Stimulated activated CD4-positive, alpha-beta T cell treated with anti-CD3 and anti-CD28 coated beads, Interleukin-1b, Interleukin-23, amount 100 ng/mL, for 48 hours (primary cell): ENCODE data around the gene RAB20.
A peak's percentile ranks its signal among the peaks of the same experiment; 100 is the strongest.
"Not testable (repeated sequence)": the region's sequence is repeated elsewhere in the genome, so short reads cannot be mapped to it uniquely, and the experiment has no call there.

ENCODE experiments used
- DNase-seq: peaks from one replicate; pipeline ENCODE4 v3.0.0-alpha.2; 2020

Gene RAB20

DNA sequence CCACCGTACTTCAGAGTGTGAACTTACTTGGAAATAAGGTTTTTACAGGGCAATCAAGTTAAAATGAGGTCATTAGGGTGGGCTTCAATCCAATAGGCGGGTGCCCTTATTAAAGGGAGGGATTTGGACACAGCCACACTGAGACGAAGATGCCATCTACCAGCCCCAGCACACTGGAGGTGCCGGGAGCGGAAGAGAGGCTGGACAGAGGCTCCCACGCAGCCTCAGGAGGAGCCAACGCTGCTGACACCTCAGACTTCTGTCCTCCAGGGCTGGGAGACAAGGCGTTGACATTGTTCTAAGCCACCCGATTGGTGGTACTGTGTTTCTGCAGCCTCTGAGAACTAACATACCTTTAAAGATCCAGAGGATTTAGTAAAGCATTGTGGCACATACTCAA, 12.6 kb upstream of the RAB20 start:
- no peak for DNase-seq

- DNase-seq: no peak
Measured at GRCh38 chr13:110572778-110573118, 11.2 kb upstream of the RAB20 start.

GRCh38 chr13:110571896-110572777, 10.6 kb upstream of the RAB20 start:
- DNase-seq: no peak

DNA sequence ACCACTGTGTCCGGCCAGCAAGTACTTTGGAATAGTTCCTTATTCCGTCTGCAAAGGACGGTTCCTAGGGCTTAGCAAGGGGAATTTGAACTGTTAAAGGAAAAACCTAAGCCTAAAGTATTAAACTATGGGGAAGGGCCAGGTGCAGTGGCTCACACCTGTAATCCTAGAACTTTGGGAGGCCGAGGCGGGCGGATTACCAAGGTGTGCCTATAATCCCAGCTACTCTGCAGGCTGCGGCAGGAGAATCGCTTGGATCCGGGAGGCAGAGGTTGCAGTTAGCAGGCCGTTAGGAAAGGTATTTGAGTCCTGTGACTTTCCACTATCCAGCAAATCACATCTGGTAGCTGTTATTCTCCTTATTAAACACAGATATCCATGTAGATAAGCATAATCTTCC, 9.4 kb upstream of the RAB20 start:
- no peak for DNase-seq

DNA sequence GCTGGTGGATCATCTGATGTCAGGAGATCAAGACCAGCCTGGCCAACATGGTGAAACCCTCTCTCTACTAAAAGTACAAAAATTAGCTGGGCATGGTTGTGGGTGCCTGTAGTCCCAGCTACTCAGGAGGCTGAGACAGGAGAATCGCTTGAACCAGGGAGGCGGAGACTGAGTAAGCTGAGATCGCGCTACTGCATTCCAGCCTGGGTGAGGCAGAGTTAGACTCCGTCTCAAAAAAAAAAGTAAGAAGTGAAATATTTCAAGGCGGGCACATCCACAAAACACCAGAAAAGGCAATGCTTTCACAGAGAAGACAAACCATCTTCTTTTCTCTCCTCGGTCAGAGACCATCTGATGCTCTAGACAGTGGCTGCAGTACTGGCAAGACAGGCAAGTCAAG, 8.4 kb upstream of the RAB20 start:
- DNase-seq: not testable (repeated sequence)

GRCh38 chr13:110568612-110569011, 7.1 kb upstream of the RAB20 start:
- DNase-seq: no peak

DNA sequence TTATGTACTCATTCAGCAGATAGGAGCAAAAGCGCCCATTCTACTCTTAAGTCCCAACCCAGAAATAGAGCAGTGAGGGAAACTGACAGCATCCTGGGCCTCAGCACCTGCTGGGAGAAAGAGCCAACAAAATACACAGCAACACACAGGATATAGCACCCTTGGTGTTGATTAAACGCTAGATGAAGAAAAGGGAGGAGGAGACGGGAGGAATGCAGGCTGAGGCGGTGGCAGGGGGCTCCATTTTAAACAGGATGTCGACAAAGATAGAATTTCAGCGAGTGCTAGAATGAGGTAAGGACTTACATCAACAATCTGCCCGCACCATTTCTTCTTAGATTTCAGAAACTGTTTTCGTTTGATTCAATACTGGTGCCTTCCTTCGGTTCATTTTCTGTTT, 4.6 kb upstream of the RAB20 start:
- no peak for DNase-seq

GRCh38 chr13:110565296-110565695, 3.8 kb upstream of the RAB20 start:
- no peak for DNase-seq

GRCh38 chr13:110564472-110564985, 3.0 kb upstream of the RAB20 start:
- DNase-seq: no peak

DNA sequence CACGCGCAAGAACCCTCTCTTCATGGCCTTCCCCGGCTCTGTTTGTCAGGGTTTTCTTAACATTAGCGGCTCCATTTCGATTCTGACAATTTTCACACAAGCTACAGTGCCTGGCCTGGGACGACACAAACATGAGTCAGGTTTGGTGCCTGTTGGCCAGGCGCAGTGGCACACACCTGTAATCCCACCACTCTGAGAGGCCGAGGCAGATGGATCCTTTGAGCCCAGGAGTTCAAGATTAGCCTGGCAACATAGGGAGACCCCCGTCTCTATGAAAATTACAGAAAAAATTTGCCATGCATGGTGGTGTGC, 1.9 kb upstream of the RAB20 start:
- no peak for DNase-seq

GRCh38 chr13:110562696-110563462, 1.4 kb upstream of the RAB20 start:
- no peak for DNase-seq

DNA sequence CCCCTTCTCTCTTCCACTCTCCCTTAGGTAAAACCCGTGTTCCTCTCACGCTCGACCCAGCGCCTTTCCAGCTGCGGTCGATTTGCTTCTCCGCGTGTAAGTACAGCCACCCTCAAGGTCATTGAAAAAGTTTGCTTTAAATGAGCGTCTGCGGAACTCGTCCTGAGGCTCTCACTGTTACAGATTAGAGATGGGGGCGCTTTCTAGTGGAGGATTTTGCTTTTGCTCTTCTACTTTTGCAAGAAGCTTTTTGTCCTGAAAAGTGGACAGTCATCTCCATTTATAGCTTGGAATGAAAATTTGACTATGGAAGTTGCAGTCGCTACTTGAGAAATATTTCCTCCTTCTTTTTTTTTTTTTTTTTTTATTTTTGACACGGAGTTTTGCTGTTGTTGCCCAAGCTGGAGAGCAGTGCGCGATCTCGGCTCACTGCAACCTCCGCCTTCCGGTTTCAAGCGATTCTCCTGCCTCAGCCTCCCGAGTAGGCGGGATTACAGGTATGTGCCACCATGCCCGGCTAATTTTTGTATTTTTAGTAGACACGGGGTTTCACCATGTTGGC, 595 bp upstream of the RAB20 start:
- peak; percentile 9 for DNase-seq

DNA sequence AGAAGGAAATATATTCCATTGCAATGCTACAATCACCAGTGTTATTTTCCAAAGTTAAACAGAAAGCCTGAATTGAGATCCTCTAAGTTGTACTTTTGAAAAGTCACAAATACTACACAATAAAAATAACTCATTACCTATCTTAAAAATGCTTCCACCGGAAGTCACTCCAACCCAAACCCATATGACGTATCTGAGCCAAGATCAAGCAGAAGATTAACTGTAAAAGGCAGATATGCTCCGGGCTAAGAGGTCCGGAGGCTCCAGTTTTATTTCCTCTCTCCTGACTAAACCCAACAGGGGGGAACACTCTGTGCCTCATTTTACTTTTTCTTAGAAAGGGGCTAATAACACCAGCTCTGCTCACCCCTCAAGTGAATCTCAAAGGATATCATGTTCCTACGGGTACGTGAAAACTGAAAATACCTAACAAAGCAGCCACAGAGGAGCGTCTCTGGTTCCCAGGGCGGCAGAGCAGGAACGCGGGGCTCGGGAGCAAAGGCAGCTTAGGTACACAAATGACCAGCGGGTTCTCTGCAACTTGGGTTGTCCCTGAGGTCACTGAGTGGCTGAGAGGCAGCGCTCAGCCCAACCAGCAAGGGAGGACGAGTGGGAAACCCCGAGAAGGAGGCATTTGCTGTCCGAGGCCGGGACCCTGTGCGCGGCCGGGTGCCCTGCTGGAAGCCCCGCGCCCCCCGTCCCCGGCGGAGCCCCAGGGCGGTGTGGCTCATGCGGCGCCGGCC, 750 bp downstream of the RAB20 start:
- no peak for DNase-seq

DNA sequence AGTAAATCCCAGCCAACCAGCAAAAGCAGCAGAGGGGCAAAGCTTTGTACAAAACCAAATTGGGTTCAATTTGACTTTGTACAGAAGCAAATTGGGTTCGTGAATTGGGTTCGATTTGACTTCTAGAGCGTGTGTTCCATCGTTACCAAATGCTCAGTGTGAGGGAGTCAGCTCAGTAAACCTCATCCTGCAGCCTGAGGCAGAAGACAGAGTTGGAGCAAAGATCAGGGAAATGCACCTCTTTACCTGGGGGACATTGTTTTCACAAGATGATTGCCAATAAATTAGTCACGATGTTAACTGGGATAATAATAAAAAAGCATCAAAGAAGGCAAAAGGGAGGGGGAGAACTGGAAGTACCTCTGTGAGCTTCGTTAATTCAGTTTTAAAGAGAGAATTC, 1.5 kb downstream of the RAB20 start:
- no peak for DNase-seq

DNA sequence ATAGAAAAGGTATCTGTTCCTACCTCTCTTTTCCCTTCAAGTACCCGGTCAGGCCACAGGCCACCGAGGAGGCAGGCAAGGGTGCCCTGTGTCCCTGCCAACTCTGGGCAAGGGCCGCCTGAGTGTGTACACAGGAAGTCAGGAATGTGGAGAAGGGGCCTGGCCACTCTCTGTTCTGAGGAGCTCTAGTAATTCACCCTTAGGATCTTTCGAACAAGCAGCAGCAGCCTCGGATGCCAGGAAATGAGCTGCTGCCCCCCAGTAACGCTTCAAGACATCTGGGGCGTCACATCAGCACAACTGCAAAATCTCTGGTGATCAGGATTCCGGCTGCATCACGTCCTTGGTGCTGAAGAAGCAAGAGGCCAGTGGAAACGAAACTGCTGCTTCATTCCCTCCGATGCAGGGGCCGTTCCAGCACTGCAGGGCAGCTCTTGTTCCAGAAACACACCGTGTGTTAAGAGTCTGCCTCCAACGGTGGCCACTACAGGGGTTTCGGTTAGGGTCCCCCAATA, 2.0 kb downstream of the RAB20 start:
- no peak for DNase-seq

GRCh38 chr13:110557610-110558305, 3.8 kb downstream of the RAB20 start:
- no peak for DNase-seq

DNA sequence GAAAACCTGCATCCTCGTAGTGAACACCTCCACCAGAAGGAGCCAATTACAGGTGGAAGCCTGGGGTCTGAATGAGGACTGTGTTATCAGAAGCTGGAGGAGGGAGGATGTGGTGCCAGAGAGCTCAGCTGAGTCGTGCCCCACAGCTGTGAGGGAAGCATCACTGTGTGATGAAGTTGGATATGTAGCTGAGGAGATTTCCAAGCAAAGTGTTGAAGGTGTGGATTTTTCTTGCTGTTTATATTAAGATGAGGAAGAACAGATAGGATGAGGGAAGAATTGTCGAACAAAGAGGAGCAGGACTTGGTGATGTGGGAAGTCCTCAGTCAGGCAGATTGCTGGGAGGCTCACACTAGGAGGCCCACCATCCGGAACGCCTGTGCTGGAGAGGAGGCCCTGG, 4.4 kb downstream of the RAB20 start:
- no peak for DNase-seq

- DNase-seq: no peak
Measured at GRCh38 chr13:110556224-110556606, 5.3 kb downstream of the RAB20 start.

DNA sequence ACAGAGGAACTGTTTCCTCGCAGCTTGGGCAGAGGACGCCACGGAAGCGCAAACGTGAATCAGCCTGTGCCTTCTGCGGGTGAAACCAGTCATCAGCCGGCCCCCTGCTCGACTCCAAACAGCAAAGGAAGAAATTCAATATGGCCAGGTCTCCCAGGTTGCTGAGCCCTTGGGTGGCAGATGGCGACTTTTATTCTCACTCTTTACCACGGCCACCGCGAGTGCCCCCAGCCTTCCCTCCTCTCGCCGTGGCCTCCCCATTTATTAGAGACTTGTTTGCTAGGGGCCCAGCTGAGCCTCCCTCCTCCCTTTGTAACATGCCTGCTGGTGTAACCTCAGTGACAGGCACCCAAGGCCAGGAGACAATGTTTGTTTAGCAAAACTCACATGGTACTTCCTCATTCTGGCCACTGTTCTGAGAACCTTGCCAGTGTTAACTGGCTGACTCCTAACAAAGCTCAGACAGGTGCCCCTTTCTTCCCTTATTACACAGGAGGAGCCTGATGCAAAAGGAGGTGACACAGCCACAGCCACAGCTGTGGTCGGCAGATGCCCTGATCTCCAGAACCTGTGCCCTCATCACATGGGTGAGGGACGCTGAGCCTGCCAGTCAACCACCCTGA, 5.8 kb downstream of the RAB20 start:
- DNase-seq: no peak

- DNase-seq: no peak
Measured at GRCh38 chr13:110554946-110555345, 6.6 kb downstream of the RAB20 start.

GRCh38 chr13:110554227-110554836, 7.2 kb downstream of the RAB20 start:
- DNase-seq: no peak

- DNase-seq: no peak
Measured at GRCh38 chr13:110553417-110553816, 8.1 kb downstream of the RAB20 start.
